HG03378 (cell line): Measurements from ENCODE around the gene FIGNL1.
A peak's percentile ranks its signal among the peaks of the same experiment; 100 is the strongest.

Source experiments
- ATAC-seq: cut with Tn5 transposase; IDR thresholded peaks from one replicate; pipeline ENCODE4 v1.9.1; 2021; ENCODE audit warnings: mild to moderate bottlenecking, moderate library complexity; ENCODE audit not compliant: unreplicated experiment

FIGNL1 gene, protein sequence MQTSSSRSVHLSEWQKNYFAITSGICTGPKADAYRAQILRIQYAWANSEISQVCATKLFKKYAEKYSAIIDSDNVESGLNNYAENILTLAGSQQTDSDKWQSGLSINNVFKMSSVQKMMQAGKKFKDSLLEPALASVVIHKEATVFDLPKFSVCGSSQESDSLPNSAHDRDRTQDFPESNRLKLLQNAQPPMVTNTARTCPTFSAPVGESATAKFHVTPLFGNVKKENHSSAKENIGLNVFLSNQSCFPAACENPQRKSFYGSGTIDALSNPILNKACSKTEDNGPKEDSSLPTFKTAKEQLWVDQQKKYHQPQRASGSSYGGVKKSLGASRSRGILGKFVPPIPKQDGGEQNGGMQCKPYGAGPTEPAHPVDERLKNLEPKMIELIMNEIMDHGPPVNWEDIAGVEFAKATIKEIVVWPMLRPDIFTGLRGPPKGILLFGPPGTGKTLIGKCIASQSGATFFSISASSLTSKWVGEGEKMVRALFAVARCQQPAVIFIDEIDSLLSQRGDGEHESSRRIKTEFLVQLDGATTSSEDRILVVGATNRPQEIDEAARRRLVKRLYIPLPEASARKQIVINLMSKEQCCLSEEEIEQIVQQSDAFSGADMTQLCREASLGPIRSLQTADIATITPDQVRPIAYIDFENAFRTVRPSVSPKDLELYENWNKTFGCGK

GRCh38 chr7:50449881-50450589 lies at the start of gene FIGNL1:
TSS of gene FIGNL1 (minus strand) at chr7:50450350. CDS start at chr7:50447287, 3,063 bp downstream.
- peak; percentile 62 for ATAC-seq

GRCh38 chr7:50499092-50499491 lies 48.9 kb upstream of the FIGNL1 start:
- ATAC-seq, result no peak

DNA sequence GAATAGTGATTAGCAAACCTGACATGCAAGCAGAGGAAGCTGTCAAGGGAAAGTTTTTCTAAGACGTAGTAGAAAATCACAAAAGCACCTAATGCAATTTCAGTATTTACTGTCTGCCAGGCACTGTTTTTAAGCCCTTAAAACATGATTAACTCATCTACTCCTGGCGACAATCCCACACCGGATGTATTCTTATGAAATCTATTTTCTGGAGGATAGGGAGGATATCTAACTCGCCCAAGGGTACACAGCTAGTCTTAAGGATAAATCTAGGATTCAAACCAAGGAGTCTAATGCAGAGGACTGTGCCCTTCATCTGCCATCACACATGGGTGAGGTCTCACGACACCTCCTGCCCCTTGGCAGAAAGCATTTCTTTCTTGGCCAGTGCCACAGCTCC lies 47.8 kb upstream of the FIGNL1 start:
- no peak for ATAC-seq

- no peak for ATAC-seq
Observed at GRCh38 chr7:50497068-50497642, 47.0 kb upstream of the FIGNL1 start.

DNA sequence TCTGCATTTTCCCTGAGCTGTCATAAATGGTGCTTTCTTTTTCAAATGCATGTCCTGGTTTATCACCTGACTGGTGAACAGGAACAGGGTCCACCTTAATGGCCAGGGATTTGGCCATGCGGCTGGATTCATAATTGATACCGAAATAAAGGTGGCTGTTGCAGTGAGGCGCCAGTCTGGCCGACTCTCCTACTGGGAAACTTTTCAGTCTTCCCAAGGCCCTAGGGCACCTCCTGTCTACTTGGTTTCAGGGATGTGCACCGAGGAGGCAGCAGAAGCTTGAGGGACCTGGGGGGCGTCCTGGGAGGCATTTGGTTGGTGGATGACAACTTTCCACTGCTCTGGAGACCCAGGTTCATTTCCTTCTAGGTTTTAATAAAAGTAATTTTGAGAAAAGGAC lies 46.4 kb upstream of the FIGNL1 start:
- ATAC-seq, result no peak

- no peak for ATAC-seq
Observed at GRCh38 chr7:50495746-50496145, 45.6 kb upstream of the FIGNL1 start.

DNA sequence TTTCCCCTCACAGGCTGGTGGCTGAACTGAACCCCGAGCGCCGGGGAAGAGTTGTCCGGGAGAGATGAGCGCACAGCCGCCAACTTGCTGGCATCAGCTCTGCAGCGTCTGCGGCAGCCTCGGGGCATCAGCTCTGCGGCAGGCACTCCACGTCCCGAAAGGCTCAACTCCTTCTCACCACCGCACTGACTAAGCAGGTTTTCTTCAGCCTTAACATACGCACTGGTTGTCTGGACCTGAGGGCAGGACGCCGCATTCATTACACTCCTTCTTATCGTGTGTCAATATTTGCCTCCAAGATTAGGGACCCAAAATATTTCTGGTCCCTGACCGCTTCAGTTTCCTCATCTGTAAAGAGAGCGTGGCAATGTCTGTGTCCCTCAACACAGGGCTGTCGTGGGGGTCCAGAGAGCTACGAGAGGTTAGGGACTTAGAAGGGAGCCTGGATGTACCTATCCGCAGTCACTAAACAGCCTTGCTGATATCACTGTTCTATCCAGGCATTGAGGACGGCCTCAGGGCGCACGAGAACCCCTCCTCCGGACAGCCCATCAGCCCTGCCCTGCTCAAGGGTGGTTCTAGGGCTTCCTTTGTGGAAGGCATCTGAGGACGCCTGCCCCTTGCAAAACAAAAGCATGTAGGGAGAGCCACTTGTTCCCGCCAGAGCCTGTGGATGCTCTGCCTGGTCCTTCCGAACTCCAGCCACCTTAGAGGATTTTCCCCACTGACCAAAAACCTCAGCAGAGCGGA lies 42.8 kb upstream of the FIGNL1 start:
- no peak for ATAC-seq

GRCh38 chr7:50491943-50492342 lies 41.8 kb upstream of the FIGNL1 start:
- no peak for ATAC-seq

DNA sequence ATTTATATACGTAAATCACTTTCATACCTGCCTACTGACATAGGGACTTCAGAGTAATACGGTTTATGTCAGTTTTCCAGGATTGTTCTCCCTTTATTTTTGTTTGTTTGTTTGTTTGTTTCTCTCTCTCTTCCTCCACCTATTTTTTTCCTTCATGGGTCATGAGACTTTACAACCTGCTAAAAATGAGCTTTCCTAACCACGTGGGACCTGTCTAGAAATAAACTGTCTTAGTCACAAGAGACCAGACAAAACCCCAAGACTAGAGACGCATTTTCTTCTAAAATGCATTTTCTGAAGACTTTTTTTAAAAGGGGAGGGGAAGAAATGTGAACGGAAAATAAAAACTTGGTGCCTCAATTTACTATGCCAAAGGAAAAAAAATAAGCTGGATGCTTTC lies 41.1 kb upstream of the FIGNL1 start:
- no peak for ATAC-seq

DNA sequence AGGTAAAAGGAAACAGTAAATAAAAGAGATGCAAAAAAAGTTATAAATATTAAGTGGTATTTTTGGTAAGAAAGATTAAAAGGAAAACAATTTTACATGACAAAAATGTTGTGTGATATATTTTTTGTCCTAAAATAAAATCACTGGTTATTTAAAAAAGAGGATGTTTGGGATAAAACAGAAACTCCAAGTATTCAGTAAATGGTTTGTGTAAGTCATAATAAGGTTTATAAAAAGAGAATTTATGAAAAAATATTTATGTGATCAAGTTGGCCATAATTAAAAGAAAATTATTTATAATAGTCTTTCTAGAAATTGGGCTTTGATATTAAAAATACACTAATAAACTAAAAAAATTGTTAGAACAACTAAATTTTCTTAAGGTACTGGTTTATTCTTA lies 38.2 kb upstream of the FIGNL1 start:
- no peak for ATAC-seq

- no peak for ATAC-seq
Observed at GRCh38 chr7:50486512-50486911, 36.4 kb upstream of the FIGNL1 start.

DNA sequence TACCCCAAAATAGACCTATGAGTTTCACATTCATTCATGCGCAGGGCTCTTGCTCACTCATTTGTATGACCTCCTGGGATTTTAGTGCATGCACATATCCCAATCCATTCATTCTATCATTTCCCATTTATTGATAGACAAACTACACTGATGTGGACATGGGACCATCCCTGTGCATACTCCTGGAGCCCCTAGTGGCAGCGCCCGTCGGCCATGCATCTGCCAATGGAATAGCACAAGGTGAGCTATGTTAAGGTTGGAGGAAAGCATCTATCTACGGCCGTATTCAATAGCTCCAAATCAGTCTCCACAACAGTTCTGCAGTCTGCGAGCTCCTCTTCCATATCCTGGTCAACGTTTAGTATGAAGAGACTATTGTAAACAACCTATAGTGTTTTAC lies 31.7 kb upstream of the FIGNL1 start:
- ATAC-seq, result no peak

DNA sequence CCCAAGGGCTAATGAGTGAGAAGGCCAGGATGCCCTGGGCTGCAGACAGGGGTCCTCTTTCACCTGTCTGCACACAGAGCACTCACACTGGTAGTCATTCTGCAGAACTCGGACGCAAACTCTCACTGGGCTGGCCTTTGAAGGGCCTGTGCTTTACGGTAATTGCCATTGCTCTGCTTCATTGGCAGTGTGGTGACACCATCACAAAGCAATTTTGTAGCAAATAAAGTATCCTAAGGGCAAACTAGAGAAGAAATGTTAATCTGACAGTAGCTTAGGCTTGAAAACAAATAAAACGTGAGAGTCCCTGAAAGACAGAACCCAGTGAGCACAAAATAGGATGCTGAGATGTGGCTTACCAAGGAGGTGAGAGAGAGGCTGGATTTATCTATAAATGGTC lies 30.6 kb upstream of the FIGNL1 start:
- no peak for ATAC-seq

DNA sequence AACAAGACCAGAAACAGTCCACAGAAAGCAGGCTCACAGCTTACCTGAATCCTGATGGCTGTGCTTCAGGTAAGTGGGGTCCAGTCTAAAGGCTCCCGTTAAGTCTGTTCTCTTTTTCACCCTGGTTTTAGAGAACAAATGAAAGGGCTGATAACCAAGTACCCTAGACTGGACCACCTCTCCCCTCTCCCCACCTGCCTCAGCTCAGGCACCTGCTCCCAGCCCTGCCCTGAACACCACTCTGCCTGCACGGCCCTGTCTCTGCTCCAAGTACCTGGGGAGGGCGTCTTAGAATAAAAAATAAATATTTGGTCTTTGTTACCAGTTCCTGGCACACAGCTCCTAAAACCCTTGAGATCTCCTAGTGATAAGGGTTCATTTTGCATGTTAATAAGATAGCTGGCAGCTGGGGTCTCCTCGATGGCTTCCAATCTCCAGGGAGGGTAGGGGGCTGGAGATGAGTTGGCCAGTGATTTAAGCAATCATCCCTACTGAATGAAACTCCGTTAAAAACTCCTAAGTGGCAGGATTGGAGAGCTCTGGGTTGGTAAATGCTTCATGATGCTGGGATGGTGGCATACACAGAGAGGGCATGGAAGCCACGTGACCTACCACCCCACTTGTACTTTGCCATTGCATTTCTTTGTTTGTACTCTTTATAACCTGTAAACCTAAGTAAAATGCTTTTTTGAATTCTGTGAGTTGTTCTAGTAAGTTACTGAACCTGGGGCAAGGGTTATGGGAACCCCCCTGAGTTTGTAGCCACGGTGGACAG lies 29.8 kb upstream of the FIGNL1 start:
- no peak for ATAC-seq

- no peak for ATAC-seq
Observed at GRCh38 chr7:50477640-50478039, 27.5 kb upstream of the FIGNL1 start.

GRCh38 chr7:50476953-50477625 lies 26.9 kb upstream of the FIGNL1 start:
- ATAC-seq, result no peak

GRCh38 chr7:50475340-50475739 lies 25.2 kb upstream of the FIGNL1 start:
- peak; percentile 71 for ATAC-seq

GRCh38 chr7:50474382-50475160 lies 24.4 kb upstream of the FIGNL1 start:
- no peak for ATAC-seq

DNA sequence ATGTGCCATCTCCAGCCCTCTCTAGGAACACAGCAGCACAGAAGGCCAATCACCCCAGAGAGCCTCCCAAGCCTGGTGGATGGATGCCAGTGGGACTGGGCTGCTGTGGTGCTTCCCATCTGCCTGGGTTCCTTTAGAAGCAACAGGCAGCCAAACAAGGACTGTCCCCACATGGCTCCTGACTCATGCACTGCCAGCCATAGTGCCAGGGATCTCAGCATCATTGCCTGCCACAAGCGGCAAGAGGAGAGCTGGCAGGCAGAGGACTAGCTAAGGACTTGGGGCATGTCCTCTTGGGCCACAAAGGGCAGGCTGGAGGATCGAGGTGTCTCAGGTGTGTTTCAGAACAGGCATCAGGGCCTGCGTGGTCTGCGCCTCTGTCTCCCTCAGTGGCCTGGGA lies 23.4 kb upstream of the FIGNL1 start:
- ATAC-seq, result no peak
